HepG2 (cell line): ENCODE results near the gene SULT1B1. TPM values are rescaled to one million over a fixed set of nuclear protein-coding genes. Genes with fewer than 3 reads are reported as not detected.

ENCODE experiments used
- FOSL2 ChIP-seq: sonication (generic); formaldehyde crosslinking; IDR thresholded peaks from 2 replicates; pipeline ENCODE4 v1.4.0; 2020; ENCODE audit warnings: missing genetic modification reagents
- FOXK1 ChIP-seq: sonication (generic); formaldehyde crosslinking; IDR thresholded peaks from 2 replicates; pipeline ENCODE4 v1.4.0; 2020; ENCODE audit warnings: low read depth, missing genetic modification reagents, borderline replicate concordance
- HES4 ChIP-seq: sonication (generic); formaldehyde crosslinking; IDR thresholded peaks from 2 replicates; pipeline ENCODE4 v1.9.0; 2021; ENCODE audit warnings: mild to moderate bottlenecking, missing genetic modification reagents, borderline replicate concordance
- MLLT10 ChIP-seq: sonication (generic); formaldehyde crosslinking; IDR thresholded peaks from 2 replicates; pipeline ENCODE4 v1.4.0; 2020; ENCODE audit warnings: missing genetic modification reagents
- MXD1 ChIP-seq: sonication (generic); formaldehyde crosslinking; IDR thresholded peaks from 2 replicates; pipeline ENCODE4 v1.4.0; 2020; ENCODE audit warnings: mild to moderate bottlenecking, missing genetic modification reagents
- NCOA5 ChIP-seq: sonication (generic); formaldehyde crosslinking; IDR thresholded peaks from 2 replicates; pipeline ENCODE4 v1.4.0; 2020; ENCODE audit warnings: missing genetic modification reagents
- RBFOX2 ChIP-seq: fragments of 200-400 bp; formaldehyde crosslinking; IDR thresholded peaks from 2 replicates; pipeline ENCODE4 v1.6.1; 2017; ENCODE audit warnings: low read depth, mild to moderate bottlenecking, low read length
- SIX4 ChIP-seq: sonication (generic); formaldehyde crosslinking; IDR thresholded peaks from 2 replicates; pipeline ENCODE4 v1.4.0; 2020; ENCODE audit warnings: missing genetic modification reagents
- TAF1 ChIP-seq: sonication (generic); formaldehyde crosslinking; IDR thresholded peaks from 2 replicates; pipeline ENCODE4 v1.4.0; 2020; ENCODE audit warnings: missing genetic modification reagents
- ZBTB44 ChIP-seq: sonication (generic); formaldehyde crosslinking; IDR thresholded peaks from 2 replicates; pipeline ENCODE4 v1.4.0; 2020; ENCODE audit warnings: missing genetic modification reagents
- ZNF263 ChIP-seq: sonication (generic); formaldehyde crosslinking; IDR thresholded peaks from 2 replicates; pipeline ENCODE4 v1.4.0; 2020; ENCODE audit warnings: missing genetic modification reagents
- ZNF510 ChIP-seq: sonication (generic); formaldehyde crosslinking; IDR thresholded peaks from 2 replicates; pipeline ENCODE4 v1.4.0; 2020; ENCODE audit warnings: low read depth, mild to moderate bottlenecking, missing genetic modification reagents
- ZNF543 ChIP-seq: sonication (generic); formaldehyde crosslinking; IDR thresholded peaks from 2 replicates; pipeline ENCODE4 v1.4.0; 2020; ENCODE audit warnings: mild to moderate bottlenecking, missing genetic modification reagents
- ZNF616 ChIP-seq: sonication (generic); formaldehyde crosslinking; IDR thresholded peaks from 2 replicates; pipeline ENCODE4 v1.5.0; 2020; ENCODE audit warnings: low read depth, mild to moderate bottlenecking, missing genetic modification reagents
- ZNF619 ChIP-seq: sonication (generic); formaldehyde crosslinking; IDR thresholded peaks from 2 replicates; pipeline ENCODE4 v1.4.0; 2020; ENCODE audit warnings: mild to moderate bottlenecking, missing genetic modification reagents
- ZNF713 ChIP-seq: sonication (generic); formaldehyde crosslinking; IDR thresholded peaks from 2 replicates; pipeline ENCODE4 v1.4.0; 2020; ENCODE audit warnings: mild to moderate bottlenecking, missing genetic modification reagents
- polyA plus RNA-seq, 8 experiments: library from polyadenylated mRNA; depleted of rRNA in 3 of 8; stranded (reverse) in 7 of 8; unstranded in 1 of 8; fragments of >200 nt; fragmentation: Illumina TruSeq in 4 of 8; extraction: Trizol in 4 of 8; gene quantifications; 2 replicates each; pipeline versions ENCODE4 v1.2.1 to v1.2.3, GENCODE V29; 2011 to 2016; ENCODE audit warnings: low read depth in 4 of 8, missing spikeins in 1 of 8, mixed read lengths in 1 of 8; ENCODE audit not compliant: insufficient read depth in 1 of 8
- total RNA-seq, 5 experiments: library from RNA; depleted of rRNA; stranded (reverse); fragments of >200 nt; fragmentation: Illumina TruSeq; extraction: Trizol; gene quantifications; 2 replicates each; pipeline ENCODE4 v1.2.3, GENCODE V29; 2016; ENCODE audit warnings: low read depth in 1 of 5
- TF ChIP-seq, protein P1 (sequence below): sonication (generic); formaldehyde crosslinking; IDR thresholded peaks from 2 replicates; pipeline ENCODE4 v1.5.1; 2020; ENCODE audit warnings: mild to moderate bottlenecking, missing genetic modification reagents, moderate library complexity
- TF ChIP-seq, protein P2 (sequence below): sonication (generic); formaldehyde crosslinking; IDR thresholded peaks from 2 replicates; pipeline ENCODE4 v1.4.0; 2020; ENCODE audit warnings: missing genetic modification reagents
- TF ChIP-seq, protein P3 (sequence below): sonication (generic); formaldehyde crosslinking; IDR thresholded peaks from 2 replicates; pipeline ENCODE4 v1.4.0; 2020; ENCODE audit warnings: low read depth, mild to moderate bottlenecking, missing genetic modification reagents
- TF ChIP-seq, protein P4 (sequence below), 2 experiments: fragments of 450-650 bp in 1 of 2; sonication (generic) in 1 of 2; formaldehyde crosslinking; IDR thresholded peaks; 2 replicates each; pipeline versions ENCODE4 v1.5.0 to v1.8.0; 2020 to 2022; ENCODE audit warnings: mild to moderate bottlenecking in 1 of 2, missing genetic modification reagents in 1 of 2
- TF ChIP-seq, protein P5 (sequence below): IDR thresholded peaks from 2 replicates; pipeline ENCODE4 v1.6.1; 2016

The SULT1B1 gene
- total and polyA plus RNA-seq, 2 of the 13 experiments (the other 11 are each of a cell fraction or from before 2014, with no cell fraction given) = 0.20 to 0.25 TPM

- TF ChIP-seq ZNF616 (CRISPR knock-in tag) (no peak), ZNF263 (CRISPR knock-in tag) (no peak), RBFOX2 (no peak), ZNF543 (no peak), SIX4 (CRISPR knock-in tag) (no peak), MXD1 (CRISPR knock-in tag) (no peak), NCOA5 (no peak), ZNF510 (CRISPR knock-in tag) (no peak), ZBTB44 (CRISPR knock-in tag) (no peak), ZNF619 (no peak), FOXK1 (CRISPR knock-in tag) (peak; percentile 85; the same call in 1 of the 2 replicates), MLLT10 (CRISPR knock-in tag) (no peak), FOSL2 (CRISPR knock-in tag) (peak; percentile 69), HES4 (CRISPR knock-in tag) (no peak), ZNF713 (CRISPR knock-in tag) (no peak), TAF1 (CRISPR knock-in tag) (no peak)
- TF ChIP-seq, protein P1, sequence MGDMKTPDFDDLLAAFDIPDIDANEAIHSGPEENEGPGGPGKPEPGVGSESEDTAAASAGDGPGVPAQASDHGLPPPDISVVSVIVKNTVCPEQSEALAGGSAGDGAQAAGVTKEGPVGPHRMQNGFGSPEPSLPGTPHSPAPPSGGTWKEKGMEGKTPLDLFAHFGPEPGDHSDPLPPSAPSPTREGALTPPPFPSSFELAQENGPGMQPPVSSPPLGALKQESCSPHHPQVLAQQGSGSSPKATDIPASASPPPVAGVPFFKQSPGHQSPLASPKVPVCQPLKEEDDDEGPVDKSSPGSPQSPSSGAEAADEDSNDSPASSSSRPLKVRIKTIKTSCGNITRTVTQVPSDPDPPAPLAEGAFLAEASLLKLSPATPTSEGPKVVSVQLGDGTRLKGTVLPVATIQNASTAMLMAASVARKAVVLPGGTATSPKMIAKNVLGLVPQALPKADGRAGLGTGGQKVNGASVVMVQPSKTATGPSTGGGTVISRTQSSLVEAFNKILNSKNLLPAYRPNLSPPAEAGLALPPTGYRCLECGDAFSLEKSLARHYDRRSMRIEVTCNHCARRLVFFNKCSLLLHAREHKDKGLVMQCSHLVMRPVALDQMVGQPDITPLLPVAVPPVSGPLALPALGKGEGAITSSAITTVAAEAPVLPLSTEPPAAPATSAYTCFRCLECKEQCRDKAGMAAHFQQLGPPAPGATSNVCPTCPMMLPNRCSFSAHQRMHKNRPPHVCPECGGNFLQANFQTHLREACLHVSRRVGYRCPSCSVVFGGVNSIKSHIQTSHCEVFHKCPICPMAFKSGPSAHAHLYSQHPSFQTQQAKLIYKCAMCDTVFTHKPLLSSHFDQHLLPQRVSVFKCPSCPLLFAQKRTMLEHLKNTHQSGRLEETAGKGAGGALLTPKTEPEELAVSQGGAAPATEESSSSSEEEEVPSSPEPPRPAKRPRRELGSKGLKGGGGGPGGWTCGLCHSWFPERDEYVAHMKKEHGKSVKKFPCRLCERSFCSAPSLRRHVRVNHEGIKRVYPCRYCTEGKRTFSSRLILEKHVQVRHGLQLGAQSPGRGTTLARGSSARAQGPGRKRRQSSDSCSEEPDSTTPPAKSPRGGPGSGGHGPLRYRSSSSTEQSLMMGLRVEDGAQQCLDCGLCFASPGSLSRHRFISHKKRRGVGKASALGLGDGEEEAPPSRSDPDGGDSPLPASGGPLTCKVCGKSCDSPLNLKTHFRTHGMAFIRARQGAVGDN (CRISPR knock-in tag) = no peak
- TF ChIP-seq, protein P2, sequence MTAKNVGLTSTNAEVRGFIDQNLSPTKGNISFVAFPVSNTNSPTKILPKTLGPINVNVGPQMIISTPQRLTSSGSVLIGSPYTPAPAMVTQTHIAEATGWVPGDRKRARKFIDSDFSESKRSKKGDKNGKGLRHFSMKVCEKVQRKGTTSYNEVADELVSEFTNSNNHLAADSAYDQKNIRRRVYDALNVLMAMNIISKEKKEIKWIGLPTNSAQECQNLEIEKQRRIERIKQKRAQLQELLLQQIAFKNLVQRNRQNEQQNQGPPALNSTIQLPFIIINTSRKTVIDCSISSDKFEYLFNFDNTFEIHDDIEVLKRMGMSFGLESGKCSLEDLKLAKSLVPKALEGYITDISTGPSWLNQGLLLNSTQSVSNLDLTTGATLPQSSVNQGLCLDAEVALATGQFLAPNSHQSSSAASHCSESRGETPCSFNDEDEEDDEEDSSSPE (CRISPR knock-in tag) = no peak
- TF ChIP-seq, protein P3, sequence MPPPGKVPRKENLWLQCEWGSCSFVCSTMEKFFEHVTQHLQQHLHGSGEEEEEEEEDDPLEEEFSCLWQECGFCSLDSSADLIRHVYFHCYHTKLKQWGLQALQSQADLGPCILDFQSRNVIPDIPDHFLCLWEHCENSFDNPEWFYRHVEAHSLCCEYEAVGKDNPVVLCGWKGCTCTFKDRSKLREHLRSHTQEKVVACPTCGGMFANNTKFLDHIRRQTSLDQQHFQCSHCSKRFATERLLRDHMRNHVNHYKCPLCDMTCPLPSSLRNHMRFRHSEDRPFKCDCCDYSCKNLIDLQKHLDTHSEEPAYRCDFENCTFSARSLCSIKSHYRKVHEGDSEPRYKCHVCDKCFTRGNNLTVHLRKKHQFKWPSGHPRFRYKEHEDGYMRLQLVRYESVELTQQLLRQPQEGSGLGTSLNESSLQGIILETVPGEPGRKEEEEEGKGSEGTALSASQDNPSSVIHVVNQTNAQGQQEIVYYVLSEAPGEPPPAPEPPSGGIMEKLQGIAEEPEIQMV (CRISPR knock-in tag) = no peak
- TF ChIP-seq, protein P4, sequence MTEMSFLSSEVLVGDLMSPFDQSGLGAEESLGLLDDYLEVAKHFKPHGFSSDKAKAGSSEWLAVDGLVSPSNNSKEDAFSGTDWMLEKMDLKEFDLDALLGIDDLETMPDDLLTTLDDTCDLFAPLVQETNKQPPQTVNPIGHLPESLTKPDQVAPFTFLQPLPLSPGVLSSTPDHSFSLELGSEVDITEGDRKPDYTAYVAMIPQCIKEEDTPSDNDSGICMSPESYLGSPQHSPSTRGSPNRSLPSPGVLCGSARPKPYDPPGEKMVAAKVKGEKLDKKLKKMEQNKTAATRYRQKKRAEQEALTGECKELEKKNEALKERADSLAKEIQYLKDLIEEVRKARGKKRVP (CRISPR knock-in tag; IDR thresholded peaks at IDR 0.05) = peak in 1 of 2 experiments; percentile 86; a peak in 2 of 4 replicates
- TF ChIP-seq, protein P5, sequence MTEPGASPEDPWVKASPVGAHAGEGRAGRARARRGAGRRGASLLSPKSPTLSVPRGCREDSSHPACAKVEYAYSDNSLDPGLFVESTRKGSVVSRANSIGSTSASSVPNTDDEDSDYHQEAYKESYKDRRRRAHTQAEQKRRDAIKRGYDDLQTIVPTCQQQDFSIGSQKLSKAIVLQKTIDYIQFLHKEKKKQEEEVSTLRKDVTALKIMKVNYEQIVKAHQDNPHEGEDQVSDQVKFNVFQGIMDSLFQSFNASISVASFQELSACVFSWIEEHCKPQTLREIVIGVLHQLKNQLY (CRISPR knock-in tag) = no peak
Measured at GRCh38 chr4:69713593-69713992, 46.8 kb downstream of the SULT1B1 start (continued).
